ENCODE results near the gene ABCA7. TPM values are rescaled to one million over a fixed set of nuclear protein-coding genes. Genes with fewer than 3 reads are reported as not detected.
A peak's percentile ranks its signal among the peaks of the same experiment; 100 is the strongest.

Gene ABCA7
- total and polyA plus RNA-seq, 2 of the 13 experiments (the other 11 are each of a cell fraction or from before 2014, with no cell fraction given): 4.4 to 32.4 TPM

DNA sequence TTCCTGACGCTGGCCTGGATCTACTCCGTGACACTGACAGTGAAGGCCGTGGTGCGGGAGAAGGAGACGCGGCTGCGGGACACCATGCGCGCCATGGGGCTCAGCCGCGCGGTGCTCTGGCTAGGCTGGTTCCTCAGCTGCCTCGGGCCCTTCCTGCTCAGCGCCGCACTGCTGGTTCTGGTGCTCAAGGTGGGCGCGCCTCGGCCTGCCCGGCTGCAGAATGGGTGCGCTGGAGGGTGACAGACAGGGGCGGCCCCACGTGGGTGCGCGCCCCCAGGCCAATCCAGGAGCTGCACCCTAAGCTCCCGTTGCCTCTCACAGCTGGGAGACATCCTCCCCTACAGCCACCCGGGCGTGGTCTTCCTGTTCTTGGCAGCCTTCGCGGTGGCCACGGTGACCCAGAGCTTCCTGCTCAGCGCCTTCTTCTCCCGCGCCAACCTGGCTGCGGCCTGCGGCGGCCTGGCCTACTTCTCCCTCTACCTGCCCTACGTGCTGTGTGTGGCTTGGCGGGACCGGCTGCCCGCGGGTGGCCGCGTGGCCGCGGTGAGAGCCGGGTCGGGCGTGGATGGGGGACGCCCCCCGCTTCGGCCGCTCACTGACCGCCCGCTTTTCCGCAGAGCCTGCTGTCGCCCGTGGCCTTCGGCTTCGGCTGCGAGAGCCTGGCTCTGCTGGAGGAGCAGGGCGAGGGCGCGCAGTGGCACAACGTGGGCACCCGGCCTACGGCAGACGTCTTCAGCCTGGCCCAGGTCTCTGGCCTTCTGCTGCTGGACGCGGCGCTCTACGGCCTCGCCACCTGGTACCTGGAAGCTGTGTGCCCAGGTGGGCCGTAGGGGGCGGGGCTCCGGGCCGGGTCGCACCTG is 7.2 kb downstream of the ABCA7 start (continued):
- TF ChIP-seq ZBTB38 (CRISPR knock-in tag; IDR thresholded peaks at IDR 0.05) (peak; percentile 76), ZSCAN12 (CRISPR knock-in tag; IDR thresholded peaks at IDR 0.05) (no peak), ZNF234 (CRISPR knock-in tag; conservative IDR thresholded peaks at IDR 0.05) (no peak), ZNF530 (CRISPR knock-in tag; IDR thresholded peaks at IDR 0.05; ENCODE audit: low read depth) (no peak), NBN (conservative IDR thresholded peaks at IDR 0.05) (no peak), ADNP (CRISPR knock-in tag; IDR thresholded peaks at IDR 0.05) (peak; percentile 84), PITX1 (CRISPR knock-in tag; IDR thresholded peaks at IDR 0.05) (no peak), YEATS4 (CRISPR knock-in tag; IDR thresholded peaks at IDR 0.05; ENCODE audit: borderline replicate concordance) (peak; percentile 10; the same call in 1 of the 2 replicates), RXRA (CRISPR knock-in tag; IDR thresholded peaks at IDR 0.05) (peak; percentile 19; the same call in 1 of the 2 replicates), HOXA3 (CRISPR knock-in tag; IDR thresholded peaks at IDR 0.05) (peak; percentile 73), TEAD3 (CRISPR knock-in tag; optimal IDR thresholded peaks at IDR 0.05; ENCODE audit: borderline replicate concordance) (no peak)
- TF ChIP-seq, protein P1, sequence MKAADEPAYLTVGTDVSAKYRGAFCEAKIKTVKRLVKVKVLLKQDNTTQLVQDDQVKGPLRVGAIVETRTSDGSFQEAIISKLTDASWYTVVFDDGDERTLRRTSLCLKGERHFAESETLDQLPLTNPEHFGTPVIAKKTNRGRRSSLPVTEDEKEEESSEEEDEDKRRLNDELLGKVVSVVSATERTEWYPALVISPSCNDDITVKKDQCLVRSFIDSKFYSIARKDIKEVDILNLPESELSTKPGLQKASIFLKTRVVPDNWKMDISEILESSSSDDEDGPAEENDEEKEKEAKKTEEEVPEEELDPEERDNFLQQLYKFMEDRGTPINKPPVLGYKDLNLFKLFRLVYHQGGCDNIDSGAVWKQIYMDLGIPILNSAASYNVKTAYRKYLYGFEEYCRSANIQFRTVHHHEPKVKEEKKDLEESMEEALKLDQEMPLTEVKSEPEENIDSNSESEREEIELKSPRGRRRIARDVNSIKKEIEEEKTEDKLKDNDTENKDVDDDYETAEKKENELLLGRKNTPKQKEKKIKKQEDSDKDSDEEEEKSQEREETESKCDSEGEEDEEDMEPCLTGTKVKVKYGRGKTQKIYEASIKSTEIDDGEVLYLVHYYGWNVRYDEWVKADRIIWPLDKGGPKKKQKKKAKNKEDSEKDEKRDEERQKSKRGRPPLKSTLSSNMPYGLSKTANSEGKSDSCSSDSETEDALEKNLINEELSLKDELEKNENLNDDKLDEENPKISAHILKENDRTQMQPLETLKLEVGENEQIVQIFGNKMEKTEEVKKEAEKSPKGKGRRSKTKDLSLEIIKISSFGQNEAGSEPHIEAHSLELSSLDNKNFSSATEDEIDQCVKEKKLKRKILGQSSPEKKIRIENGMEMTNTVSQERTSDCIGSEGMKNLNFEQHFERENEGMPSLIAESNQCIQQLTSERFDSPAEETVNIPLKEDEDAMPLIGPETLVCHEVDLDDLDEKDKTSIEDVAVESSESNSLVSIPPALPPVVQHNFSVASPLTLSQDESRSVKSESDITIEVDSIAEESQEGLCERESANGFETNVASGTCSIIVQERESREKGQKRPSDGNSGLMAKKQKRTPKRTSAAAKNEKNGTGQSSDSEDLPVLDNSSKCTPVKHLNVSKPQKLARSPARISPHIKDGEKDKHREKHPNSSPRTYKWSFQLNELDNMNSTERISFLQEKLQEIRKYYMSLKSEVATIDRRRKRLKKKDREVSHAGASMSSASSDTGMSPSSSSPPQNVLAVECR (CRISPR knock-in tag; IDR thresholded peaks at IDR 0.05; ENCODE audit: borderline replicate concordance): peak; percentile 31; the same call in 1 of the 2 replicates
- TF ChIP-seq, protein P2, sequence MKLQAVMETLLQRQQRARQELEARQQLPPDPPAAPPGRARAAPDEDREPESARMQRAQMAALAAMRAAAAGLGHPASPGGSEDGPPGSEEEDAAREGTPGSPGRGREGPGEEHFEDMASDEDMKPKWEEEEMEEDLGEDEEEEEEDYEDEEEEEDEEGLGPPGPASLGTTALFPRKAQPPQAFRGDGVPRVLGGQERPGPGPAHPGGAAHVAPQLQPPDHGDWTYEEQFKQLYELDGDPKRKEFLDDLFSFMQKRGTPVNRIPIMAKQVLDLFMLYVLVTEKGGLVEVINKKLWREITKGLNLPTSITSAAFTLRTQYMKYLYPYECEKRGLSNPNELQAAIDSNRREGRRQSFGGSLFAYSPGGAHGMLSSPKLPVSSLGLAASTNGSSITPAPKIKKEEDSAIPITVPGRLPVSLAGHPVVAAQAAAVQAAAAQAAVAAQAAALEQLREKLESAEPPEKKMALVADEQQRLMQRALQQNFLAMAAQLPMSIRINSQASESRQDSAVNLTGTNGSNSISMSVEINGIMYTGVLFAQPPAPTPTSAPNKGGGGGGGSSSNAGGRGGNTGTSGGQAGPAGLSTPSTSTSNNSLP (IDR thresholded peaks at IDR 0.05; ENCODE audit: low read depth, low read length): no peak
- TF ChIP-seq, protein P3, sequence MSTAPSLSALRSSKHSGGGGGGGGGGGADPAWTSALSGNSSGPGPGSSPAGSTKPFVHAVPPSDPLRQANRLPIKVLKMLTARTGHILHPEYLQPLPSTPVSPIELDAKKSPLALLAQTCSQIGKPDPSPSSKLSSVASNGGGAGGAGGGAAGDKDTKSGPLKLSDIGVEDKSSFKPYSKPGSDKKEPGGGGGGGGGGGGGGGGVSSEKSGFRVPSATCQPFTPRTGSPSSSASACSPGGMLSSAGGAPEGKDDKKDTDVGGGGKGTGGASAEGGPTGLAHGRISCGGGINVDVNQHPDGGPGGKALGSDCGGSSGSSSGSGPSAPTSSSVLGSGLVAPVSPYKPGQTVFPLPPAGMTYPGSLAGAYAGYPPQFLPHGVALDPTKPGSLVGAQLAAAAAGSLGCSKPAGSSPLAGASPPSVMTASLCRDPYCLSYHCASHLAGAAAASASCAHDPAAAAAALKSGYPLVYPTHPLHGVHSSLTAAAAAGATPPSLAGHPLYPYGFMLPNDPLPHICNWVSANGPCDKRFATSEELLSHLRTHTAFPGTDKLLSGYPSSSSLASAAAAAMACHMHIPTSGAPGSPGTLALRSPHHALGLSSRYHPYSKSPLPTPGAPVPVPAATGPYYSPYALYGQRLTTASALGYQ (CRISPR knock-in tag; IDR thresholded peaks at IDR 0.05): no peak
- TF ChIP-seq, protein P4, sequence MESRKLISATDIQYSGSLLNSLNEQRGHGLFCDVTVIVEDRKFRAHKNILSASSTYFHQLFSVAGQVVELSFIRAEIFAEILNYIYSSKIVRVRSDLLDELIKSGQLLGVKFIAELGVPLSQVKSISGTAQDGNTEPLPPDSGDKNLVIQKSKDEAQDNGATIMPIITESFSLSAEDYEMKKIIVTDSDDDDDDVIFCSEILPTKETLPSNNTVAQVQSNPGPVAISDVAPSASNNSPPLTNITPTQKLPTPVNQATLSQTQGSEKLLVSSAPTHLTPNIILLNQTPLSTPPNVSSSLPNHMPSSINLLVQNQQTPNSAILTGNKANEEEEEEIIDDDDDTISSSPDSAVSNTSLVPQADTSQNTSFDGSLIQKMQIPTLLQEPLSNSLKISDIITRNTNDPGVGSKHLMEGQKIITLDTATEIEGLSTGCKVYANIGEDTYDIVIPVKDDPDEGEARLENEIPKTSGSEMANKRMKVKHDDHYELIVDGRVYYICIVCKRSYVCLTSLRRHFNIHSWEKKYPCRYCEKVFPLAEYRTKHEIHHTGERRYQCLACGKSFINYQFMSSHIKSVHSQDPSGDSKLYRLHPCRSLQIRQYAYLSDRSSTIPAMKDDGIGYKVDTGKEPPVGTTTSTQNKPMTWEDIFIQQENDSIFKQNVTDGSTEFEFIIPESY (CRISPR knock-in tag; IDR thresholded peaks at IDR 0.05): peak; percentile 85

Measured in HepG2 (cell line).